GM18909 (cell line): ENCODE data around the gene NTRK3.

Source experiments
- ATAC-seq: cut with Tn5 transposase; IDR thresholded peaks from one replicate; pipeline ENCODE4 v1.9.1; 2021; ENCODE audit warnings: mild to moderate bottlenecking; ENCODE audit not compliant: unreplicated experiment, poor library complexity

NTRK3 gene

GRCh38 chr15:88190232-88190631 is 66.3 kb downstream of the NTRK3 start:
- ATAC-seq, result no peak

GRCh38 chr15:88188300-88188699 is 68.2 kb downstream of the NTRK3 start:
- ATAC-seq, result no peak

GRCh38 chr15:88187195-88187594 is 69.3 kb downstream of the NTRK3 start:
- ATAC-seq, result no peak

GRCh38 chr15:88185584-88185983 is 71.0 kb downstream of the NTRK3 start:
- ATAC-seq, result no peak

GRCh38 chr15:88181613-88182012 is 74.9 kb downstream of the NTRK3 start:
- no peak for ATAC-seq

GRCh38 chr15:88179562-88179961 is 77.0 kb downstream of the NTRK3 start:
- ATAC-seq, result peak; percentile 93

GRCh38 chr15:88178631-88179030 is 77.9 kb downstream of the NTRK3 start:
- no peak for ATAC-seq

GRCh38 chr15:88177451-88177850 is 79.1 kb downstream of the NTRK3 start:
- ATAC-seq, result no peak

GRCh38 chr15:88174571-88174970 is 82.0 kb downstream of the NTRK3 start:
- no peak for ATAC-seq

GRCh38 chr15:88166082-88166993 is 90.2 kb downstream of the NTRK3 start:
- ATAC-seq, result no peak

GRCh38 chr15:88161636-88162035 is 94.9 kb downstream of the NTRK3 start:
- no peak for ATAC-seq

- no peak for ATAC-seq
Measured at GRCh38 chr15:88155310-88155709, 101.2 kb downstream of the NTRK3 start.

GRCh38 chr15:88152672-88153071 is 103.9 kb downstream of the NTRK3 start:
- ATAC-seq, result no peak

GRCh38 chr15:88147760-88148159 is 108.8 kb downstream of the NTRK3 start:
- no peak for ATAC-seq

GRCh38 chr15:88144921-88145653 is 111.5 kb downstream of the NTRK3 start:
- ATAC-seq, result no peak

GRCh38 chr15:88142121-88142520 is 114.4 kb downstream of the NTRK3 start:
- ATAC-seq, result no peak

- ATAC-seq, result no peak
Measured at GRCh38 chr15:88141269-88141889, 115.2 kb downstream of the NTRK3 start.

- no peak for ATAC-seq
Measured at GRCh38 chr15:88140398-88140797, 116.1 kb downstream of the NTRK3 start.

- ATAC-seq, result no peak
Measured at GRCh38 chr15:88139936-88140335, 116.6 kb downstream of the NTRK3 start.

GRCh38 chr15:88133795-88134194 is 122.7 kb downstream of the NTRK3 start:
- no peak for ATAC-seq

GRCh38 chr15:88132499-88132898 is 124.0 kb downstream of the NTRK3 start:
- ATAC-seq, result no peak
